GM18858 (cell line): Measurements from ENCODE around the gene GPR25.

Source experiments
- ATAC-seq: cut with Tn5 transposase; IDR thresholded peaks from one replicate; pipeline ENCODE4 v1.9.1; 2021; ENCODE audit not compliant: unreplicated experiment

Gene GPR25

DNA sequence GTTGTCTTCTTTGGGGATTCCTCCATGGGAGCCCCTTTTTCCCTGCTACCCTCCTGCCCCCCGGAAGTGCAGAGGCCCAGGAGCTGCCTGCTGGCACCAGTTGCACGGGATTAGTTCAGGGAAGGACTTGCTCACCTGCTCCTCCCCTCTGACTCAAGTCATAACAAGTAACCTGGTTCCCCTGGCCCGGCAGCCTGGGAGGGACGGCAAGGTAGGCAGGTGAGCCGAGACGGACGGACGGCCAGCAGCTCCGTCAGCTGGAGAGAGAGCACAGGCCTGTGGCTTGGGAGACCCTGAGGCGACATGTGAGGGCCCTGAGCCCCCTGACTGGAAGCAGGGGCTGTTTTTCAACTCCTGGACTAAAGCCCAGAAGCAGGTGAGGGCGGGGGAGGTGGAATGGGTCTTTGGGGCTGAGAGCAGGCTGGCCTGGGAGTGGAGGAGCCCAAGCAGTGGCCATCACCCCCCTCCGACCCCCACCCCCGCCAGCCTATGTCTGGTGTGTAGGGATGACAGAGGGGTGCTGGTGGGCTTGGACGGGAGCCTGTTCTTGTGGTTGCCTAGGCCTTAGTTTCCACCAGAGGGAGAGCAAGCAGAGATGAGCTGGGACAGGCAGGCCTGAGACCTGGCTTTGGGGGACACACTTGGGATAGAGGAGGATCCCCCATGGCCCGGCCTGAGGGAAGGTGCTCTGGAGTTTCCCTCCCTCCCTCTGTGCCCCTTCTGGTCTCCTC lies 22.1 kb downstream of the GPR25 start, which contains the start of gene INAVA:
TSS of gene INAVA (plus strand) at position 189 of the 731 bp plus-strand sequence. CDS start 3,501 bp downstream, outside the sequence.
- no peak for ATAC-seq

DNA sequence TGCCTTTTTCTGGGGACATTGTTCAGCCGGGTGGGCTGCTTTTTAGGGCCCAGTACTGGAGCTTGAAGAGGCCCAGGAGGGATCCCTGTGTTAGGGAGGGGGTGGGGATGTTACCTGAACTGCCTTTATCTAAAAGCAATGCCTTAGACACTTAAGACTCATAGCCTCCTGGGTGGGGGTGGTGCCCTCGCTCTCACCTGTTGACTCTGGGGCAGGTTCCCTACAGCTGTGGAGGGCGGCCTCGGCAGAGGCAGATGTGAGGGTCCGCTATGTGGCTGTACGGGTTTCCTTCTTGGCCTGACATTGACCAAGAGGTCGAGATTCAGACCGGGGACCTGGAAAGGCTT lies 22.6 kb downstream of the GPR25 start:
- no peak for ATAC-seq

DNA sequence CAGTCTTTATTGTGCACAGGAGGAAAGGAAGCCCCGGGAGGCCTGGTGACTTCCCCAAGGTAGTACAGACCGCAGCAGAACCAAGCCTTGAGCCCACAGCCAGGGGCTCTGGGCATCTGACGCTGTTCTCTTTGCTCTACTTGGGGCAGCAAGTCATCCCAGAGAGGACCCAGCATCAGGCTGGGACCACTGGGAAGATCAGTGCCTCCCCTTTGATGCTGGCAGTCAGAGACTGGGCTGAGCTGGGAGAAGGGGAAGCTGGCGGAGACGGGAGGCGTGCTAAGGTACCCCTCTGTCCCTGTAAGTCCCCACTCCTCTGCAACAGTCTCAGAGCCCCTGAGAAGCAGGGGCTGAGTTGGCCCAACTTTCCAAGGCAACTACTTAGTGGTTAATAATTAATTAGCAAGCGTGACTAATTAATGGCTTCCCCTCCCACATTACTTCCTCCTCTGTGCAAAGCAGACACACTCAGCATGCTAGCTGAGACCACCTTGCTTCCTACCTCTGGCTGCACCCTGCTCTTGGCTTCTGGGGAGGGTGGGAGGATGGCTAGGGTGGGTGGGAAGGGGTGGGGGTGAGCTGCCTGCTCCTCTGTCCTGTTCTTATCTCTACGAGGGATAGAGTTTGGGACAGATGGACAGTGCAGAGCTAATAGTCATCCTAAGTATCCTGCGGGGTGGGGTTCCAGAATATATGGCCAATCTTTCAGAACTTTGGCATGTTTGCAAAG lies 23.2 kb downstream of the GPR25 start:
- no peak for ATAC-seq

DNA sequence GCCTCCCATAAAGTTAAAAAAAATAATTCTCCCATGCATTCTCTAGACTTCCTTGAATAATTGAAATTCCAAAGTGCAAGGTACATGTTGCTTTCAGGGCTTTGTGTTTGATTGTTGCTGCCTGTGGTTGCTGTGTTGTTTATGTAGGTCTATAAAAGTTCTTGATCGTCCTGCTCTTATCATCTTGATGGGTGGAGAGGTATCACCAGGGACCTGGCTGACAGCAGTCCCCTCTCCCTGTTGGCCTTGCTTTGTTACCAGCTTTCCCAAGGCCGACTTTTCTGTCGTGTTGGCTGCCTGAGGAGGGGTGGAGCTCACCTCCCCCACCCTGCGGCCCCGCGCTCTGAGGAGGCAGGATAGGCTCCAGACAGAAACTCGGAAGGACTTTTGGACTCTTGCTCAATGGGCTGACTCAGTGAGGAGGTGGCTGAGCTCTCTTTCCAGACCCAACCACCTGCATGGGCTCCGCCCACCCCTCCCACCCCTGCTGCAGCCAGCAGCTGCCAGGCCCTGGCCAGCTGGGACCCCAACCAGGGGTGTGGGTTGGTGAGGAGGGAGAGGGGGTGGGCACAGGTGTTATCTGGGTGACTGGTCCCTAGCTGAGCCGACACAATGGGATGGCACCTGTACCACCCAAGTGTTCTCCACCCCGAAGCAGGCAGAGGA lies 23.9 kb downstream of the GPR25 start:
- no peak for ATAC-seq

DNA sequence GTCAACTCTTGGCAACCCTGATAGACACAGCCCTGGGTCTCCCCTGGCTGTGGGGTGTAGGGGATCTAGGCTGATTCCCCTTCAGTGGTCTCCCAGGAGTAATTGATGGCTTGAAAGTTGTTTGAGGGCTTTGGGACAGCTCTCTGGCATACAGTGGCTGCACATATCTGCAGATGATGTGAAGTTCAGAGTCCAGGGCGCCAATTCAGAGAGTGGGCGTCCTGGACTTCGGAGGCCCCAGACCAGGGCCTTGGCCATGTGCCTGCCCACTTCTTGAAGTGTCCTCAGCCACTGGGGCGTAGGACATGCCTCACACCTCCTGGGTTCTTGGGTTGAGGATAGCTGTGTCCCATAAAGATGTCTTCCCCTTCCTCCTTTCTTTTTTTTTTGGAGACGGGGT lies 24.5 kb downstream of the GPR25 start:
- ATAC-seq: no peak

DNA sequence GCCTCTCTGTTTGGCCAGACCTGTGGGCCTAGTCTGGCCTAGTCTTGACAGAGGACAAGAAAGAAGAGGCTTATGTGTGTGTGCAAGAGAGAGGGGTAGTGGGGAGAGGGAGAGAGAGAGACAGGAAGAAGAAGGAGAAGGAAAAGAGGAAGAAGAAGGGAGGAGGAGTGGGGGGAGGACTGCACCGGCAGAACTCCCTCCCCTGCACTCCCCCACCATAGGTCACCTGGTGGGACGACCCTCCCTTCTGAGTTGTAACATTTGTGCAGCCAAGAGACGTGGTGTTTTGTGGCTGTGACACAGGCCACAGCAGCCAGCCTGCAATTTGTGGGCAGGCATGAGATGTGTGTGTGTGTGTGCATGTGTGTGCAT lies 26.2 kb downstream of the GPR25 start:
- ATAC-seq: no peak

DNA sequence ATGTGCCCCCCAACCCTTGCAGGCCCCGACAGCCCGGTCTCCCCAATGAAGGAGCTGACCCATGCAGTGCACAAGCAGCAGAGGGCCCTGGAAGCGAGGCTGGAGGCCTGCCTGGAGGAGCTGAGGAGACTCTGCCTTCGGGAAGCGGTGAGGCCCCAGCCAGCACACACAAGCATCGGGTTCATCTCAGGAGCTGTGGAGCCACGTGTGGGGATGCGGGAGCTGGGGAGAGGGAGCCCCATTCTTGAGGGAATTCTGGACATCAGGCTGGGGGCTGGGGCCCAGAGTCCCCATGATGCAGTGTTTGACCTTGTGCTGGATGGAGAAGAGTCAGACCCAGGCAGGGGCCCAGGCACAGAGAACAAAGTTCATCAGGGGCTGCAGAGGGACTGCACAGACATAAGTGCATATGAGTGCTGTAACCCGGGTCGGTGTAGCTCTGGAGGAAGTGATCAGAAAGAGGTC lies 26.7 kb downstream of the GPR25 start:
- ATAC-seq: no peak

DNA sequence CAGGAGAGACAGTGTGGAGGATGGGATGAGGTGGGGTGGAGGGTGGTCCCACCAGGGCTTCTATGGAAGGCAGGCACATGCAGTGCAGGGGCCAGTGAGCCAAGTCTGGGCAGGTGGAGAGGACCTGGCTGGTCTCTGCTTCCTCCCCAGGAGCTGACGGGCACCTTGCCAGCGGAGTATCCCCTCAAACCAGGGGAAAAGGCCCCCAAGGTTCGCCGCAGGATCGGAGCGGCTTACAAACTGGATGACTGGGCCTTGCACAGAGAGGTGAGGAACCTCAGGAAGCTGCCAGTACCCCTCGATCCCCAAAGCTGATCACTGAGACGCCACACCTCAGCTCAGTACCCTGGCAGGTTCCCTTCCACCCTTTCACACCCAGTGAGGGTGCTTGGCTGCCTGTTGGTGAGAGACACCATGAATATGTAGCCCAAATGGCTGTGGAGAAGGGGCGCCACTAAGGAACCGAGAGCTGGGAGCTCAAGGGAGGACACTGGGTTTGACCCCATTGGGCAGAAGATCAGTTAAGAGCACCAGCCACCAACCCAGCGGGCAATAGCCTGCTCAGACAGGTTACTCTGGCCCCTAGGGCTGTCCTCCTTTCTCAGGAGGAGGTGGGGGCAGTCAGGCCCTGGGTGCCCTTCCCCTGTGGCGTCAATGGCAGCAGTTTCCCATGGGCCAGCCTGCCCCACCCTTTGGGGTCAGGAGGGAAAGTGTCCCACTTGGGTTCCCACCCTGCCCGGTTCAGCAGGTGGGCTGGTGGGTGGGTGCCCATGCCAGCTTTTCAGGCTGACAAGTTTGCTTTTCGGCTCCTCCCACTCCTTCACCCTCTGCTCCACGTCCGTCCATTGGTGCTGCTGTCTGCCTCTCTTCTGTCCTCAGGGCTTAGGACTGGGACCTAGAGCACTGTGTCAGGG lies 27.4 kb downstream of the GPR25 start:
- no peak for ATAC-seq

DNA sequence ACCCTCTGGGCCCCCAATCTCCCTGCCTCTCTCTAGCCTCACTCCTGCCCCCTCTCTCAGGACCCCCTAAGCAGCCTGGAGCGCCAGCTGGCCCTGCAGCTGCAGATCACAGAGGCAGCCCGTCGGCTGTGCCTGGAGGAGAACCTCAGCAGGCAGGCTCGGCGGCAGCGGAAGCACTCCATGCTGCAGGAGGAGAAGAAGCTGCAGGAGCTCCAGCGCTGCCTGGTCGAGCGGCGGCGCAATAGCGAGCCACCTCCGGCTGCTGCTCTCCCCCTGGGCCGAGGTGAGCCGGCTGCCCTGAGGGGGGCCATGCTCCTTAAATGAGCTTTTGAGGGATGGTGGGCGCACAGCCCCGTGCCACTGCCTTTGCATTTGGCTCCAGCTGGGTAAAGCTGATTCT lies 28.1 kb downstream of the GPR25 start:
- no peak for ATAC-seq

DNA sequence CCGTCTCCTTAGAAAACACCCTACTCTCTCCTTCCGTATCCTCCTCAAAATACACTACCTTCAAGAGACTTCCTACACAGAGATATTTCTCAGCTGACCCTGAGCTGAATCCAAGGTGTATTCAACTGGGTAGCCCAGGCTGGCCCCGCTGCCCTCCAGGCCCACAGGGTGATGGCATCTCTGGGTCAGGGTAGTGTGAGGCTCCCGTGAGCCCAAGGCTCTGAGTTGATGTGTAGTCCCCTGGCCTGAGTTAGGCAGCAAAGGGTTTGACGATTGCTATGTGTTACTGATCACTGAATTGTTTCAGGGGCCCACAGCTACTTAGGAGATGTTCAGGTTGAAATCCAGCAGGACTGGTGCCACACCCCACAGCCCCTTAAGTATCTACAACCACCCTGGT lies 28.6 kb downstream of the GPR25 start:
- ATAC-seq: no peak

DNA sequence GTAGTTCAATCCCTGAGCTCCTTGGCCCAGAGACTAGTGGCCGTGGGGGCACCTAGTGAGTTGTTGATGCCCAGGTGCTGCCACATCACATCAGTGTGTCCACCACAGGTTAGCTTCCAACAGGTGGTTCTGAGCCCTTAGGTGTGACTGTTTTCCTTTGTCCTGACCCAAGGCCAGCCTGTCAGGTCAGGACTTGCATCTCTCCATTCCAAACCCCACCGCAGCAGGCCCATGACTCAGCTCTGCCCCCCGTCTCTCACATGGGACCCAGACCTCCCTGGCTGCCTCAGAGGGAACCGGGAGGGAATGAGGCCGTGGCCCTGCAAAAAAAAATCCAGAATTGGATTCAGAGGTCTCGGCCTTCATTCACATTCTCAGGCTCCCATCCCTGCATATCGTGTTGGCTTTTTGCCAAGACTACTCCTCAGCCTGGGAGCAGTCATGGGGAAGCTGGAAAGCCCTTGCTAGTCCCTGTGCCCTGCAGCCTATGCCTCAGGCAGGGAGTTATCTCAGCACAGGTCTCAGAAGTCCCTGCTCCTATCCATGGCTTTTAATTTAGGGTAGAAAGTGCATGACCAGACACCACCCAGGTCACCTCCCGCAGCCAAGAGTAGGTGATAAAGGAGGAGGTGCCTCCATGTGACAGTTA lies 29.1 kb downstream of the GPR25 start:
- ATAC-seq: no peak

DNA sequence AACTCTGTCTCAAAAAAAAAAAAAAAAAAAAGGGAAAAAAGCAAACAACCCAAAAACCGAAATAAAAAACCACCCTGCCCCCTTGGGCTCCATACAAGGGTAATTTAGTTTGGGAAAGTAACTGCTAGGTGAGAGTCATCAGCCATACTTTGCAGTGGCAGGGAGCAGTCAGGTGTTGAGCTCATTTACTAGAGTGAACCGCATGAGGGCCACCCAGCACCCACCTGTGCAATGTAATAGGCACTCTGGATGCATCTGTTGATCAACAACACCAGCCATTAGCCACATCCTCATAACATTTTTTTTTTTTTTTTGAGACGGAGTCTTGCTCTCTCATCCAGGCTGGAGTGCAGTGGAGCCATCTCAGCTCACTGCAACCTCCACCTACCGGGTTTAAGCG lies 31.0 kb downstream of the GPR25 start:
- ATAC-seq: no peak

DNA sequence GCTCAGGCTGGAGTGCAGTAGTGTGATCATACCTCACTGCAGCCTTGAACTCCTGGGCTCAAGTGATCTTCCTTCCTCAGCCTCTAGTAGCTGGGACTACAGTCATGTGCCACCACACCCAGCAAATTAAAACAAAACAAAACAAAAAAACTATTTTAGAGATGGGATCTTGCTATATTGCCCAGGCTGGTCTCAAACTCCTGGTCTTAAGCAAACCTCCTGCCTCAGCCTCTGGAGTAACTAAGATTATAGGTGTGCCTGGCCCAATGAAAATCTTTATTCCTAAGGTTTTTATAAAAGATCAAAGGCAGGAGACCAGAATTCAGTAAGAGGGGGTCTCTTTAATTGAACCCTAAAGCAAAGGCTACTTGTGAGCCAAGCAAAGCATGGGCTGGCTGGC lies 32.0 kb downstream of the GPR25 start:
- no peak for ATAC-seq

DNA sequence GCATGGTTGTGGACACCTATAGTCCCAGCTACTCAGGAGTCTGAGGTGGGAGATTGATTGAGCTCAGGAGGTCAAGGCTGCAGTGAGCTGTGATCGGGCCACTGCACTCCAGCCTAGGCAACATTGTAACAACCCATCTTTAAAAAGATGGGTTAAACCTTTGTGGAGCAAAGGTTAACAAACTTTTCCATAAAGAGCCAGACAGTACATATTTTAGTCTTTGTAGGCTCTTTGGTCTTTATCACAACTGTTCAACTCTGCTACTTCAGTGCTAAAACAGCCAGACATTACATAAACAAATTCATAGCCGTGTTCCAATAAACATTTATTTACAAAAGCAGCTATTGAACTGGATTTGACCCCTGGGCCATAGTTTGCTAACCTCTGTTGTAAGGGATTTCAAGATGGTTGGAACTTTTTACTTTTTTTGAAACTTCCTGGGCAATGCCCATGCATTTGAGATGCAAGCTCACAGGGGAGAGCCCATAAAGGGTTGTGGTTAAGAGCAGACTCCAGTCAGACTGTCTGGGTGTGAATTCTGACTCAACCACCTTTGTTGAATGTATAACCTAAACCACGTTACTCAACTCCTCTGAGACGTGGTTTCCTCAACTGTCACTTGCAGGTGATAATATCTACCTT lies 32.8 kb downstream of the GPR25 start:
- ATAC-seq: peak; percentile 56

DNA sequence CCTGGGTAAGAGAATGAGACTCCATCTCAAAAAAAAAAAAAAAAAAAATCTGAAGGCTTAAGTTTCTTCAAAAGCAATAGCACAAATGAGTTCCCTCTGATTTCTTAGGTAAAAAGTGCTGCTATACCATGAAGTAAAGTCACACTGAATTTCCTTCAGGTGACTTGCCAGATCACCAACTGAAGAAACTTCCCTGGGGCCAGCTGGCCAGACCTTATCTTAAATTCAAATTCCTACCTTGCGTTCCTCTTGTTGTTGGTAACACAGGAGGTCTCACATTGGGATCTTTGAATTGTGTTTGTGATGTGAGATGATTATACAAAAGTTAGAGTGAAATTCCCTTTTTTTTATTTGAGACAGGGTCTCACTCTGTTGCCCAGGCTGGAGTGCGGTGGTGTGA lies 33.7 kb downstream of the GPR25 start:
- ATAC-seq: no peak

DNA sequence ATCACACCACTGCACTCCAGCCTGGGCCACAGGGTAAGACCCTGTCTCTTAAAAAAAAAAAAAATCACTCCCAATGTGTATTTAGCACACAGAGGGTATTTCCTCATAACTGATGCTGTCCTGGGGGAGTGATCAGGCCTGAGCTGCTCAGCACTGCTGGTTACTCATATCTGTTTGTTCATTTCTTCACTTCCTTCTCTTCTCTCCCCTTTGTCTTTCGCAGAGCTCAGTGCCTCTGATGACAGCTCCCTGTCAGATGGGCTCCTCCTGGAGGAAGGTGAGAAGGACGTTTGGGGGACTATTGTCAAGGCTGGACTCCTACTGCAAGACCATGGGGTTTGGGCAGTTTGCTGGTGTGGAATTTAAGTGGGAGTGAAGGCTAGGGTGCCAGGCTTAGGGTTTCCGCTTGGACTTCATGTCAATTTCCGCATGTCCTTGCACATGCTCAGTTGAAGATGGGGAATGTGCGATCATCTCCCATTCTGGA lies 34.9 kb downstream of the GPR25 start:
- peak; percentile 73 for ATAC-seq

DNA sequence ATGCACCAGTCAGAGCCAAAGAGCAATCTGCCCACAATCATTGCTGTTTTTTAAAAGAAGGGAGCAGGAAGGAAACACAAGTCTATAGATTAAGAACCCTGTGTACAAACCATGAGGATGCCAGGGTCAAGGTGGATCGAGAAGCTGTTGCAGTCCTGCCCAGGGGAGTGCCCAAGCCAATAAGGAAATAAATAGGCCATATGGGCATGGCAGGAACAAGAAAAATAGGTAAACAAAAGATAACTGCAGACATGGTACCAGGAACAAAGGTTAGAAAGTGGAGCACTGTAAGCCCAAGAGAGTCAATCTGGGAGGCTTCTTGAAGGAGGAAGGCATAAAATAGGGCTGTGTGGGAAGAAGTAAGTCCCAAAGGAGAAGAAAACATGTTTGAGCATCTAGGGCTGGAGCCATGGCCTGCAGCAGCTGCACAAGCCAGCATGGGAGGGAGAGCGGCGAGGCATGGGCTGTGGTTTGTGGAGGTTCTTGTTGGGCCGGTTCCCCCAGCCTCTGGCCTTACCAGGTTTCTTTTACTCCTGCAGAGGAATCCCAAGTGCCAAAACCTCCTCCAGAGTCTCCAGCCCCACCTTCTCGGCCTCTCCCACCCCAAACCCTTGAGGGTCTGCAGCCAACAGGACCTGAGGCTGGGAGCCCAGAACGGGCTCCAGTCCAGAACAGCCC lies 35.5 kb downstream of the GPR25 start:
- ATAC-seq: no peak

DNA sequence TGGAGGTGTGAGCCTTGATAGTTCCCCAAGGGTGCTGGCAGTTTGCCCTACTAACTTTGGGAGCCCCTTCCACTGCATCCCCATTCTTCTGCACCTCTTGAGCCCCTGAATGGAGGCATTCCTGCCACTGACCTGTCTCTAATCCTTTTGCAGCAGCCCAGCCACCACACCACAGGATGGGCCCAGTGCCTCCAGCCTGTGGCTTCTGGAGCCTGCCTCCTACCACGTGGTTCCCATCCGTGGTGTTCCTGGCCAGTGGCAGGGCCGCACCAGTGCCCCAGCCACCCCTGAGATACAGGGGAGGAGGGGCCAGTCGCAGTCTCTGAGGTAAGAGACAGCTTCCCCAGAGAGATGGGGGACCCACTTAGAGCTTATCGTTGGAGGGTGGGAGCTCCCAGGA lies 36.3 kb downstream of the GPR25 start:
- no peak for ATAC-seq

DNA sequence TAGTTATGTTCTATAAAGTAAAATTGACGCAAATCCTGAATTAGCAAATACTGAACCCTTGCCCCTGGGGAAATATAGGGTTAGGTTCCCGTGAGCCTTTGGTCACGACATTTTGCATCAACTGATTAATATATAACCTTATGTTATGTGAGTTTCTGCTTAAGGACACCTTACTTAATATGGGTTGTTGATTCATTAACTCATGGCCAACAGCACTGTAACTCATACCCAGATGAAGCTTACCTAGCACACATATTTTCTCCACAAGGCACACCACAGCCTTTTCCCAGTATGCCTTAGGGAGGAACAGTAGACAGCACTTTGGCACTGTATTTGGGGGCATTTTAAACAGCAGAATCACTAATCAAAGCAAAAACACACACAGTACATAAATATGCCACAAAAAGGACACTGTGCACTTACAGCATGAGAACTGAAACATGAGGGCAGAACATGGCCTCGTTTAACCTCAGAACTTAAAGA lies 37.0 kb downstream of the GPR25 start:
- no peak for ATAC-seq
